ENCODE data around the gene MICALL1.
A peak's percentile ranks its signal among the peaks of the same experiment; 100 is the strongest.

Gene MICALL1

GRCh38 chr22:37905534-37906363 lies at the start of gene MICALL1:
TSS of gene MICALL1 (plus strand) at chr22:37906297. CDS start at chr22:37906423, 126 bp downstream.
- peak; percentile 55 for TF ChIP-seq CTCF (IDR thresholded peaks at IDR 0.05)

GRCh38 chr22:37860796-37861421 lies 45.2 kb upstream of the MICALL1 start:
- TF ChIP-seq CTCF (IDR thresholded peaks at IDR 0.05) = no peak

GRCh38 chr22:37862570-37863325 lies 43.3 kb upstream of the MICALL1 start:
- no peak for TF ChIP-seq CTCF (IDR thresholded peaks at IDR 0.05)

- TF ChIP-seq CTCF (IDR thresholded peaks at IDR 0.05) = no peak
These were observed 40.6 kb upstream of the MICALL1 start for GRCh38 chr22:37865510-37865909.

GRCh38 chr22:37870273-37870672 lies 35.8 kb upstream of the MICALL1 start:
- no peak for TF ChIP-seq CTCF (IDR thresholded peaks at IDR 0.05)

GRCh38 chr22:37880668-37881440 lies 25.2 kb upstream of the MICALL1 start:
- TF ChIP-seq CTCF (IDR thresholded peaks at IDR 0.05) = no peak

GRCh38 chr22:37884420-37884819 lies 21.7 kb upstream of the MICALL1 start:
- no peak for TF ChIP-seq CTCF (IDR thresholded peaks at IDR 0.05)

All from LNCAP (cell line).